Measurements from ENCODE around the gene FAN1.

GRCh38 chr15:30939161-30939560, 35.4 kb downstream of the FAN1 start:
- TF ChIP-seq EZH2 (IDR thresholded peaks at IDR 0.05; ENCODE audit: borderline replicate concordance, low read depth, low read length) (no peak), OTX1 (CRISPR knock-in tag; IDR thresholded peaks at IDR 0.05) (no peak), SPI1 (IDR thresholded peaks at IDR 0.05; ENCODE audit: borderline replicate concordance, low read depth, low read length) (no peak), ZNF146 (CRISPR knock-in tag; IDR thresholded peaks at IDR 0.05; ENCODE audit: unreplicated experiment) (no peak), POLR2AphosphoS5 (IDR thresholded peaks at IDR 0.05; ENCODE audit: control insufficient read depth, insufficient read depth, low read depth, low read length) (no peak), HDGF (IDR thresholded peaks at IDR 0.05) (no peak), POLR2A (conservative IDR thresholded peaks at IDR 0.05) (no peak), RFX5 (IDR thresholded peaks at IDR 0.05; ENCODE audit: low read depth, low read length) (no peak), PCBP2 (IDR thresholded peaks at IDR 0.05; ENCODE audit: low read depth, low read length, poor library complexity, severe bottlenecking) (no peak), ZNF217 (CRISPR knock-in tag; IDR thresholded peaks at IDR 0.05) (no peak), KAT7 (CRISPR knock-in tag; IDR thresholded peaks at IDR 0.05; ENCODE audit: borderline replicate concordance) (no peak), TAF1 (IDR thresholded peaks at IDR 0.05; ENCODE audit: control insufficient read depth, extremely low read depth, insufficient read depth, low read length, severe bottlenecking) (no peak)
